Measurements from ENCODE around the gene PURA. TPM values are rescaled to one million over a fixed set of nuclear protein-coding genes. Genes with fewer than 3 reads are reported as not detected.

Gene PURA
- total RNA-seq, 1 donor from 2014 or later, result 18.3 TPM

DNA sequence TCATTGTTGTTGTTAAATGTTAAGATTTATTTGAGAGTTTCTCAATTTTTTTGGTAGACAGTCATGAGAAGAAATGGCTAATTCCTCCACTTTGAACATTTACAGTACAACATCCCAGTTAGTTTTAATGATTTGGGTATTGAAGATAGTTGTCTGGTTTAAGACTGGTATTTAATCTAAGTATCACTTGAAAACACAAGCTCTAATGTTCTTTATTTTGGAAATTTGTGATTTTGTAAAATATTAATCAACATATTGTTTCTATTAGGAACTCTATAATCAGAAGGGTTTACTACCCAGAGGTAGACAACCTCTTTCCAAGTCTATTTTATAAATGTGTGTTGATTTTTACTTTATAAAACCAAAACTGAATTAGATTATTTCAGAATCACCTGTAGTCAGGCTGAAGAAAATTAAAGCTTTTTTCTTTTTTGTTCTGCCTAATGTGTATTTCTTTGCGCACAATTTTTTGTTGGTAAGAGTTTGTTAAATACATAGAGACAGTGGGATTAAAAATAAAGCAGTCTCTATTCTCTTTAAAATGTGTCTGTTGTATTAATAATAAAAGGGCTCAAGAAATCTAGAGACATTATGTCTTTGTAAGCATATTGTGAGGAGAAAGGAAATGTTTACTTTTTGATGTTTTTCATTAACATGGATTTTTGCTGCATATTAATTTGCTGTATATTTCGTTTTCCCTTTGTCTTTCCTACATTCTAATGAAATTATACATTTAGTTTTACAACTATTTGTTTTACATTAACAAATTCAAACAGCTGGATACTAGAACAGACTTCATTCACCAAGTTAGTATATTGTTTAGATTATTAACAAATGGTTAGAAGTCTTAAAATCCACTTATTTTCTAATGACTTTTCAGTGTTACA lies 3.9 kb upstream of the PURA start:
- no peak for DNase-seq (ENCODE audit: low read depth)

DNA sequence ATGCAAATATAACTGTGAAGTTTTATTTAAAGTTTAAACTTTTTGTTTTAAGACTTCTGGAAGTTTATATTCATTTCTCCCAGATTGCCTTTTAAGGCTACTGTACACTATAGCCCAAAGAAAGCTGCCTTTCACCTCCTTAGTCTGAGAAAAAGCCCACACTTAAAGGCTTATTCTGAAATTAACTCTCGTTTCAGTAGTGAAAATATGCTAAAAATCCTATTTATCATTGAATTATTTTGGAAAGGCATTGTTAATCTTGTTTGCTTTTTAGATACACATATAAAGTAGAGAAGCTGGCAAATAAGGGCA lies 3.3 kb upstream of the PURA start:
- DNase-seq (ENCODE audit: low read depth), result no peak

DNA sequence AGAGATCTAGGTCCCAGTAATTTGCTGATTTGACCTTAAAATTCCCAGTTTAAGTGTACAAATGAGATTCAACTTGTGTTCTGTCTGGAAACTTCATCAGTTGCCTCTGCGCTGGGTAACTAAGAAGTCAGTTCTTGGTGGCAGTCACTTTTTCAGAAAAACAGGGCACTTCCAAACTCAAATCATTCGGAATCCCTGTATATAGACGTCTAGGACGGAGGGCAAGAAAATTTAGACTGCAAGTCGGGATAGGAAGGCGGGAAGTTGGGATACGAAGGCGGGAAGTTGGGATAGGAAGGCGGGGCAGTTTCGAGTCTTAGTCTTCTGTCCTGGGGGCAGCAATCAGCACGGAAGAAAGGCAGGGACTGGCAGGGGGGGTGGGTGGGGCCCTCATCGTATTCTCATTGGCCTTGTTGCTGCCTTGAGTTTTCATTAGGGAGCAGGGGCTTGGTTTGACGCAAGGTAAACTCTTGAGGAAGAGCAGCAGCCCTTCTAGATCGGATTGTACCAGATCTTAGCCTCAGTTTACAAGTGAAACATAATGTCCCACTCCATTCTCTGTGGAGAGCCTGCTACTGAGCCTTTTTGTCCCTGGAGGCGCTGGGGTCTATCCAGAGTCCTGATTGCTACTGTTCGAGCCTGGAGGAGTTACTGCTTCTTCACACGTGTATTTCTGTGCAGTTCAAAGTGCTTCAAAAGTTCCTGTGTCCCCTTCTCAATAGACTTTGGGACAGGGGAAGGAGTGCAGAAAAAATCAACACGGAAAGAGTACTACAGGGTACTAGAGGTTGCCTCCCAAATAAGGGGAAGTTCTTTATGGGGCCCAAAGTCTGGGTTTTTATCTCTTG lies 2.7 kb upstream of the PURA start:
- no peak for DNase-seq (ENCODE audit: low read depth)

DNA sequence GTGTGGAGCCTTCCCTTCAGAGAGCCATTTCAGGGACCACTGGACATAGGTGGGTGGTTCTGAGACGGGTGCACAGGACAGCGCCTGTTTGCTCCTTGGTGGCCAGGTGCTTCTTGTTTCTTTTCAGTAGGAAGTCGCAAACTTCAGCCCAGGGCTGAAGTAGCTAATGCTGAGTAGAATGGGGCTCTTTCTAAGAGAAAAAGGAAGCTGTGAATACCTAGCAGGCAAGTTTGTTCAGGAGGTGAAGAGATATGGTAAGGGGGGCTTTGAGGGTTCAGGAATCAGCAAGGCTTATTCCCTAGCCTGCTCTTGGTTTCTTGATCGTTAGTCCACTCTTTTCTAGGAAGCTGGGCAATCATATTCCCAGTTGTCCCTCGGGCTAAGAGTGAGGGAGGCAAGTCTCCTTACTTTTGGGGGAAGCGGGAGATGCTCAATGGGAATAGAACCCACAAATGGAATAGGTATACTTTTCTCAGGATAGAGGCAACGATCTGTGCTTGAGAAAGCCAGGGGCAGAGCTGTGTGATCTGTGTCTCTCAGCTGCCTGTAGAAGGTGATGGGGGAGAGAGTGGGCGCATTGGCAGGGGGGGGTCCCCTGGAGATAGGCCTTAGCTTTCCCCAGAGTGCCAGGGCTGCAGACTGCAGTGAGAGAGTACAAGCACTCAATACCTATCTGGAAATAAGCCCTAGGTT lies 1.9 kb upstream of the PURA start:
- no peak for DNase-seq (ENCODE audit: low read depth)

DNA sequence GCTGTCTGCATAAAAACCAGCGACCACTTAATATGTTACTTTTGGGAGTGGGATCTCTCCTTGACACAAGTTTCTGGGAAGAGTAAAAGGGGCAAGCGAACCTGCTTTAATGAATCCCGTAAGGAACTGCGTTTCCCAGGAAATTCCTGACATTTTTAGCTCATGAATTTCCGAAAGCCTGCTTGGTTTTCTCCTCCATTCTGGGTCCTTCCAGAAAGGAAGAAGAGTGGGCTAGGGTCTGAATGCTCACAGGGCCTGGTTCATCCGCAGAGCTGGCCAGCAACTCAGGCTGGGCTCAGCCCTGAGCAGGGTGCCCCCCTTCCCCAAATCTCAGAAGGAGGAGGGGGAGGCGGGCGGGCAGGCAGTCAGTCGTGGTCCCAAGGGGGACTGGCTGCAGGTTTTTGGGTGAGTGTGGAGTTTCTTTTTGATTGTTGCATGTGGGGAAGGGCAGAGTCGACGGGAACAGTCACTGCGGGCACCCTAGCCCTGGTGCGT lies 1.2 kb upstream of the PURA start:
- no peak for DNase-seq (ENCODE audit: low read depth)

DNA sequence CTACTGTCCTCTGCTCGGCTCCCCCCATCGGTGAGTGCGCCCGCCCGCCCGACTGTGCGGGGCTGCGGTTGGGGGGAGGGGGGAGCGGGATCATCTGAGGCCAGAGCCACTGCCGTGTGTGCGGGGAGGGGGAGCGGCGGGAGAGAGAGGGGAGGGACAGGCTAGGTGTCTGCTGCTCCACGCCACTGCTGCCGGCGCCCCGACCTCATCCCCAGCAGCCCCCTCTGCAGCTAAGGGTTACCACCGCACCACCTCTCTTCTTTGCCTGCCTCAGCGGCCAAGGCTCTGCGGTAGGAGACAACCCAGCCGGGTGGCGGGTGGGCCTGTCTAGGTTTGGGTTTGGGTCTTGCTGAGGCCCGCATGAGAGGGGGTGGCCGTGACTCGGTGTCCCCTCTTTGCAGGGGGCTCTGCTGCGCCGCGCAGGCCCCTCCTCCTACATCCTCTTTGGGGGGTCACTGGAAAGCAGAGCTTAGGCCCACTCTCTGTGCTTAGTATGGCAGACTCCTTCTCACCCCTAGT lies 670 bp upstream of the PURA start:
- DNase-seq (ENCODE audit: low read depth), result peak; percentile 19

DNA sequence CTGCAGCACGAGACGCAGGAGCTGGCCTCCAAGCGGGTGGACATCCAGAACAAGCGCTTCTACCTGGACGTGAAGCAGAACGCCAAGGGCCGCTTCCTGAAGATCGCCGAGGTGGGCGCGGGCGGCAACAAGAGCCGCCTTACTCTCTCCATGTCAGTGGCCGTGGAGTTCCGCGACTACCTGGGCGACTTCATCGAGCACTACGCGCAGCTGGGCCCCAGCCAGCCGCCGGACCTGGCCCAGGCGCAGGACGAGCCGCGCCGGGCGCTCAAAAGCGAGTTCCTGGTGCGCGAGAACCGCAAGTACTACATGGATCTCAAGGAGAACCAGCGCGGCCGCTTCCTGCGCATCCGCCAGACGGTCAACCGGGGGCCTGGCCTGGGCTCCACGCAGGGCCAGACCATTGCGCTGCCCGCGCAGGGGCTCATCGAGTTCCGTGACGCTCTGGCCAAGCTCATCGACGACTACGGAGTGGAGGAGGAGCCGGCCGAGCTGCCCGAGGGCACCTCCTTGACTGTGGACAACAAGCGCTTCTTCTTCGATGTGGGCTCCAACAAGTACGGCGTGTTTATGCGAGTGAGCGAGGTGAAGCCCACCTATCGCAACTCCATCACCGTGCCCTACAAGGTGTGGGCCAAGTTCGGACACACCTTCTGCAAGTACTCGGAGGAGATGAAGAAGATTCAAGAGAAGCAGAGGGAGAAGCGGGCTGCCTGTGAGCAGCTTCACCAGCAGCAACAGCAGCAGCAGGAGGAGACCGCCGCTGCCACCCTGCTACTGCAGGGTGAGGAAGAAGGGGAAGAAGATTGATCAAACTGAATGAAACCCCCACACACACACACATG lies 654 bp downstream of the PURA start:
- peak; percentile 62 for DNase-seq (ENCODE audit: low read depth)

DNA sequence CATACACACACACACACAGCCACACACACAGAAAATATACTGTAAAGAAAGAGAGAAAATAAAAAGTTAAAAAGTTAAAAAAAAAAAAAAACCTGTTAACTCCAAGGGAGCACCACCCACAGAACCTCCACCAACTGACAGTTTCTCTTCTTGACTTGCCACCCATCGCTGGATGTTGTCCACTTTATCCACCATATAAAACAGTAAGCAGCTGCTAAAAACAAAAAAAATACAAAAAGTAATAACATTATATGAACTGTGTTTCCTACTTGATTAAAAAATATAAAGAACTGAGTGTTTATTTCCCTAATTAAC lies 1.2 kb downstream of the PURA start:
- DNase-seq (ENCODE audit: low read depth), result no peak

DNA sequence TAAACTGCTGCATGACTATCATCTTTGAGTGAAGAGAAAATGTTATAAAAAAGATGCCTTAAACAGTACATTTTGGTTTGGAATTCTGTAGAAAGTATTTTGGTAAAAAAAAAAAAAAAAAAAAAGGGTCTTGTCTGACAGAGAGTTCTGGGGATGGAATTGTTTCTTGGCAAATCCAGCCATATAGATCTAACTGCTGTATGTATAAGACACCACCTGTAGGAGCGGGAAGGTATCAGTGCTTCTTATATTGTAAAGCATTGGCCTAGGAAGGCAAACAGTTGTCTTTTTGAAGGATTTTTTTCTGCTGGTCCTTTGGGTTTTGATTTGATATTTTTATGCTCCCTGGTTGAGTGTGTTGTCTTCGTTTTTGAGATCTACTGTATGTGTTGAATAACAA lies 2.8 kb downstream of the PURA start:
- DNase-seq (ENCODE audit: low read depth), result no peak

DNA sequence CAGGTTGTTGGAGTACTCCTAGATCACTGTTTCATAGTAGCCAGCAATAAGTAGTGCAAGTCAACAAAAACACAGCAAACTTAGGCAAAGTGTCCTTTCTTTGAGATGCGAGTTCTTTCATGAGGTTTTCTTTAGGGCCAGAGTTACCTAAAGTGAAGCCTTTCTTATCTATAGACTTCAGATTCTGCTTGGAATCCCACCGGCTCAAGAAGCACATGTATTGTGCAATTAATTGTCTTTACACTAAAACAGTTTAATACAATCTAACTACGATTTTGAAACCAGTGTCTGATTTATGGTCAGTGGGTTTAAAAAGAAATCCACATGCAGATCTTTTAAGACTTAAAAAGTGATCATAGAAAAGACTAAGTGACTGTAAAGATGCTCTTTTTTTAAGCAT lies 3.6 kb downstream of the PURA start:
- no peak for DNase-seq (ENCODE audit: low read depth)

DNA sequence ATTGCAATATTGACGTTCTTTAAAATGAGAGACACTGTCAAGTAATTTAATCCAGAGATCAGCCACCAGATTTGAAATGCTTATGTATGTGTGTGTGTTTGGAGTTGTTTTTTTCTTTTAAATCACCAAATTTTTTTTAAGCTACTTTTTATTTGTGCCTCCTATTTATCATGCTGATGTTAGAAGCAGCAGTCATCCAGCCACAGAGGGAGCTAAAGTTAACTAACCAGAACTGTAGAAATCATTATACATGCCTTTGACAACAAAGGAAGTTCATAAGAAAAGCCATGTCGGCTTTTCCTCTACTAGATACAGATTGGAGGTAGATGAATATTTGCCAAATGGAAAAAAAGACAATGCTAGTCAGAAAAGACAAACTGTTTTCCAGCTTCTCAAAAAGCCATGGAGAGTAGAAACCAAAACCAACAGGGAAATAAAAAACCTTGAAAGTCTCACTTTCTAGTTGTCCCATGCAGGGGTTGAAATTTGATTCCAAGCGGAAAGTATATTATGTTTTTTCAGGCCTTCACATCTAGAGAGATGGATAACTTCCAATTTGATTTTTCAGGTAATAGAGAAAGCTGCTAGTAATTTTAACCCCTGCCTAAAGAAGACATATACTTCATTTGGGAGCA lies 4.5 kb downstream of the PURA start:
- no peak for DNase-seq (ENCODE audit: low read depth)

DNA sequence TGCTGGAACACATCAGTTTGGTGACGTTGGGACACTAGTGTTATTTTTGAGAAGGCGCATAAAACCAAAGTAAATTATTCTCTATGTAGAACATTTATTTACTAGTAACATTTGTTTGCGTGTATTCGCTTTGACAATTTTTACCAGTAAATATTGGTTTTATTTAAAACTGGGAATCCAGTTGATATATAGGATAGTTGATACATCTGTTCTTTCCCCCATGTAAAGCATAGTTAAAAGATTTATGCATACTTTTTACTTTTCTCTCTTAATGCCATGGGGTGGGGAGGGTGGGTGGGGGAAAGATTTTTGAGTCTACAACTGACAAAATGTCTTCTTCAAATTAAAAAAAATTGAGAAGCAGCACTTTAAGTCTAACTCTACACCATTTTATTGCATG lies 11.7 kb downstream of the PURA start, which contains the start of gene IGIP:
TSS of gene IGIP (plus strand) at position 301 of the 400 bp plus-strand sequence. CDS start 2,540 bp downstream, outside the sequence.
- DNase-seq (ENCODE audit: low read depth), result no peak

DNA sequence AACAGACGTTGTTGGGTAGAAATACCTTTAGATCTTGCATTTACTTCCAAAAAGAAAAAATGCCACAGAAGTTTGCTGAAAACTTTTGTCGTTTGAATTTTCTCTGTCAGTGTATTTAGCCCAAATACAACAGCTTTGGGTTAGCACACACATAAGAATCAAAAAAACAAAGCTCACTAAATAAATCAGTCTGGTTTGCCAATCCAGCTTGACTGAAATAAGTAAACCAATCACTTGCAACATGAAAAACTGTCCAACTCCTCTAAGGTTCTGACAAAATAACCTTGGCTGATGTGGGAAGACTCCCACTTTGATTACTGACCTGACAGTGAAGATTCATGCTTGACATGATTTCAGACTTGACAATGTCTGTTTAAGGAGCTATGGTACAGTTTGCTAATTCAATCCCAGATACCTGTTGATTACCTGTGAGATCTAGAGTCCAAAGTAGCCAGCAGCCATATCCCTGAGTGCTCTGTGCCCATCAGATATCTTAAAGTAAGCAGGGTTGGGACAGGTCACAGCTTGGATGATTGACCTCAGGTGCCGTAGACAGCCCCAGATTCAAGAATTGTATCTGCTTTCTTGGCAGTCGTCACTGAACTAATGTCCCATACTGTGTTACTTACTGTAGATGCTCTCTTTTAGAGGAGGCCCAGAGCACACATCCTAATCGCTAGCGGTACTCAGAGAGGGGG lies 12.6 kb downstream of the PURA start:
- no peak for DNase-seq (ENCODE audit: low read depth)

DNA sequence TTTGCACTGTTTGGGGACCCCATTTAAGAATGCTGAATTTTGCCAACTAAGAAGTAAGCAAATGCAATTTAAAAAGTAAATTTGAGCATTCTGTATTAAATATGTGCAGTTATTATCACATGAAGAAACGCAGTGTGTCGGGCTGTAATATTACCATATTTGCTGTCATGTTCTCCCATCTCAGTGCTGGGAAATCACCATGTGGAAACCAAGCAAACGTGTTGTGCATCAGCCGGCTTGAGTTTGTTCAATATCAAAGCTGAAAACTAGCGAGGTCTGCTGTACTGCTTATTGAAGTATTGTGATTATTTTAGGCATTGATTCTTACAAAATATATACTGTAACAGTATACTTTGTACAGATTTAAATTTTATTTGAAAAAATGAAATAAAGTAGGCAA lies 14.5 kb downstream of the PURA start:
- DNase-seq (ENCODE audit: low read depth), result no peak

DNA sequence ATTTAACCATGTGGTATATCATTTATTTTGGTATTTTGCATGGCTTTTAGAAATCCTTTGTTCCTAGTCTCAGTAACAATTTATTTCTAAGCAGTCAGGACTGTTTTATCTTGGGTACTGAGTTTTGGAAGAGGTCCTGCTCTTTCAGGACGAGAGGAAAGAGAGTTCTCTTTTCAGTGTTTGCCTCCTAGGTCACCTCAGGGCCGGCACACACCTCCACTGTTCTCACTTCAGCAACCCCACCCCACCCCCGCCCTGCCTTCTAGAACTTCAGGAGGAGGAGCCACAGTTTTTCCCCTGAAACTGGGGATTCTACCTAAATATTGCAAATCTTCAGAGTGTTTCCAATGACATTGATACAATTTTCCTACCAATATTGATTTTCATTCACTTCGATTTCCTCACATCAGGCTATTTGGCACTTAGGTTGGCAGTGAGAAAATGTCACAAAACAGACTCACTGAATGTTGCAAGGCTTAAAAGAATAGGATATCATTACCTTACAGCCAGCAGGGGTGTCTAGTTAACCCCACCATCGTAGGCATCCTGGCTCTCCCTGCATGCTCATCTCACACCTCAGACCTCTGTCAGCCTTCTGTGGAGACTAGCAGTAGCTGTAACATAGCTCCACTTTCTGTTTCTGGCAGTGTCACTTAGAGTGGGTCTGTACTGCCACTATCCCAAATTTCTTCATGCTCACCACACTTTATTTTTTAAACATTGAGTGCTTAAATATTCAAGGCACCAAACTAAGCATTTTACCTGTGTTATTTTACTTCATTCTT lies 17.2 kb downstream of the PURA start:
- no peak for DNase-seq (ENCODE audit: low read depth)

DNA sequence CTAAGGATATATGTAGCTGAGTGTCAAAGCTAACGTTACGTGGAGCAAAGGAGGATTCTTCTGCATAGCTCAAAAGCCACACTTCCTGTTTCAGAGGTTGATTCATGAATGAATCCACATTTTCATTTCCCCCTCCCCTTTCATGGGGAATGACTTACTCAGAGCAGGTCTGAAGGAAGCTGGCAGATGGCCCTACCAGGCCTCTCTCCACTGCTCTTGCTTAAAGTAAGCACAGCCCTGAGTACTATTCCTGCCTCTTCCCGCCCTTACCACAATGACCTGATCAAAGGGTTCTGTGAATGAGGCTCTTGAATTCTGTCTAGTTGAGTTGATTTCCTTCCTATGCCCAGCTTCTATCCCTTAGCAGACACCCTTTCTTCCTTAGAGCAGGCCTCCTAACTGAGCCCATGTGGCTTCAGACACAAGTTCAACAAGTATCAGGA lies 18.1 kb downstream of the PURA start:
- DNase-seq (ENCODE audit: low read depth), result peak; percentile 71

DNA sequence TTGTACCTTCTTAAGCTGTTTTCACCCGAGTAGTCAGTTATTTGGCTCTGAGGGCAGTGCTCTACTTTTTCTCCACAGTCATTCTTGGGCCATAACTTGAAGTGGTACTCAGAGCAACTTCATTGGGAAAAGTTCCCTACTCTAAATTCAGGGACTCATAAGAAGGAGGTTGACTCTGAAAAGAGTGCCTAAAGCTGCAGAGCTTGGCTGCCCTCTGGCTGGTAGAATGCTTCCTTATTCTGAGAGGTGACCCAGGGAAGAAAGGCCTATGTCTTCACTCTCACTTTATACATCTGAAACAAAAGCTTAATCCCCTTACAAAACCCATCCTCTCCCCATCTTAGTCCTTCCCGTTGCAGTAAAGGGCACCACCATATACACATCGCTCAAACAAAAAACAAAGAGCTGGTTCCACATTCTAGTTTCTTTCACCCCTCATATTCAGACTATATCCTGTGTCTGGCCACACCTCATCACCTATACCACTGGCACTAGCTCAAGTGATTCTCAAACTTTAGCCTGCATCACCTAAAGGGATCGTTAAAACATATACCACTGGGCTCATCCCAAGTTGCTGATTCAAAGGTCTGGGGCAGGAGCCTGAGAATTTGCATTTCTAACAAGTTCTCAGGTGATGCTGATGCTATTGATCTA lies 19.7 kb downstream of the PURA start:
- no peak for DNase-seq (ENCODE audit: low read depth)

DNA sequence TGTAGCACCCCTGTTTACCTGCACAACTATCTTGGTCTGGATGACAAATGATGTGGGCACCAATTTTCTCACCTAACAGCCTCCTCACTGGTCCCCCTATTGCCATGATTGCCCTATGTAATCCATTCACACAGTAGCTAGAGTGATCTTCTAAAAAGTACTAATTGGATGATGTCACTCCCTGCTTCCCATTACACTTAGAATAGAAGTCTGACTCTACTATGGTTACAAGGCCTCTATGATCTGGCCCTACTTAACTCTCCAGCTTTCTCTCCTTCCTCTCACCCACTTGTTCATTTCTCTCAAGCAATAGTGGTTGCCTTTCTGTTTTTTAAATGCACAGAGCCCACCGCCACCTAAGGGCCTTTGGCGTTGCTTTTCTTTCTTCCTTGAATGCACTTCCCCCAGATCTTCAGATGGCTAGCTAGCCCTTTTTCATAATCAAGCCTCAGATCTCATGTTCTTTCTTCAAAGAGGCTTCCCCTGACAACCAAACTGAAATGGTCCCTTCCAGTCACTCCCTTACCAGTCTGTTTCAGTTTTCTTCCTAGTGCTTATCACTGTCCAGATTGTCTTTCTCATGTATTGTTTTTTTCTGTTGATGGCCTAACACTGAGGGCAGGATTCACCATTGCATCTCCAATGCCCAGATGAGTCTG lies 20.5 kb downstream of the PURA start:
- peak; percentile 20 for DNase-seq (ENCODE audit: low read depth)
